Measurements from ENCODE around the gene ZNF341. TPM values are rescaled to one million over a fixed set of nuclear protein-coding genes. Genes with fewer than 3 reads are reported as not detected.
A peak's percentile ranks its signal among the peaks of the same experiment; 100 is the strongest.

Gene ZNF341
- total and polyA plus RNA-seq, 9 of the 15 experiments (the other 6 are each of a cell fraction or from before 2014, with no cell fraction given): 0.08 to 2.6 (median 1.0) TPM

GRCh38 chr20:33757458-33757857 is 25.7 kb downstream of the ZNF341 start (continued):
- TF ChIP-seq GTF3C2 (IDR thresholded peaks at IDR 0.05; ENCODE audit: borderline replicate concordance, extremely low read depth, insufficient read length): no peak
- TF ChIP-seq POLR3G (IDR thresholded peaks at IDR 0.05; ENCODE audit: extremely low read depth, insufficient read length, insufficient replicate concordance): no peak
- no peak for TF ChIP-seq CBFA2T2 (conservative IDR thresholded peaks at IDR 0.05)
- no peak for TF ChIP-seq TSC22D4 (tag; IDR thresholded peaks at IDR 0.05)
- no peak for TF ChIP-seq JUNB (CRISPR knock-in tag; conservative IDR thresholded peaks at IDR 0.05)
- TF ChIP-seq XRCC3 (IDR thresholded peaks at IDR 0.05): 0 out of 2 replicates have a peak, but pooled peaks have one; percentile 12
- TF ChIP-seq HNRNPLL (IDR thresholded peaks at IDR 0.05; ENCODE audit: low read depth, low read length, poor library complexity, severe bottlenecking): no peak
- no peak for TF ChIP-seq NR2F6 (CRISPR knock-in tag; IDR thresholded peaks at IDR 0.05)
- TF ChIP-seq SAFB2 (IDR thresholded peaks at IDR 0.05; ENCODE audit: borderline replicate concordance, low read depth, low read length, severe bottlenecking): no peak
- TF ChIP-seq L3MBTL2 (IDR thresholded peaks at IDR 0.05): no peak
- TF ChIP-seq, protein P1, sequence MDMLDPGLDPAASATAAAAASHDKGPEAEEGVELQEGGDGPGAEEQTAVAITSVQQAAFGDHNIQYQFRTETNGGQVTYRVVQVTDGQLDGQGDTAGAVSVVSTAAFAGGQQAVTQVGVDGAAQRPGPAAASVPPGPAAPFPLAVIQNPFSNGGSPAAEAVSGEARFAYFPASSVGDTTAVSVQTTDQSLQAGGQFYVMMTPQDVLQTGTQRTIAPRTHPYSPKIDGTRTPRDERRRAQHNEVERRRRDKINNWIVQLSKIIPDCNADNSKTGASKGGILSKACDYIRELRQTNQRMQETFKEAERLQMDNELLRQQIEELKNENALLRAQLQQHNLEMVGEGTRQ (CRISPR knock-in tag; IDR thresholded peaks at IDR 0.05): no peak
- no peak for TF ChIP-seq PTTG1 (tag; IDR thresholded peaks at IDR 0.05; ENCODE audit: low read depth)
- TF ChIP-seq BCOR (IDR thresholded peaks at IDR 0.05): 0 out of 2 replicates have a peak, but pooled peaks have one; percentile 43
- TF ChIP-seq PHB2 (IDR thresholded peaks at IDR 0.05; ENCODE audit: low read depth): no peak
- TF ChIP-seq ZNF408 (CRISPR knock-in tag; IDR thresholded peaks at IDR 0.05; ENCODE audit: low read depth): no peak
- peak in 1 of 2 experiments; percentile 55; a peak in 1 of 3 replicates for TF ChIP-seq CBX3 (IDR thresholded peaks at IDR 0.05; ENCODE audit: borderline replicate concordance in 1 of 2, low read length in 2 of 2)
- TF ChIP-seq RBM25 (IDR thresholded peaks at IDR 0.05; ENCODE audit: low read depth, low read length, severe bottlenecking): peak; percentile 90
- TF ChIP-seq ZC3H11A (IDR thresholded peaks at IDR 0.05; ENCODE audit: low read depth, low read length): no peak
- TF ChIP-seq HNRNPUL1 (IDR thresholded peaks at IDR 0.05; ENCODE audit: low read length): no peak
- TF ChIP-seq, protein P2, sequence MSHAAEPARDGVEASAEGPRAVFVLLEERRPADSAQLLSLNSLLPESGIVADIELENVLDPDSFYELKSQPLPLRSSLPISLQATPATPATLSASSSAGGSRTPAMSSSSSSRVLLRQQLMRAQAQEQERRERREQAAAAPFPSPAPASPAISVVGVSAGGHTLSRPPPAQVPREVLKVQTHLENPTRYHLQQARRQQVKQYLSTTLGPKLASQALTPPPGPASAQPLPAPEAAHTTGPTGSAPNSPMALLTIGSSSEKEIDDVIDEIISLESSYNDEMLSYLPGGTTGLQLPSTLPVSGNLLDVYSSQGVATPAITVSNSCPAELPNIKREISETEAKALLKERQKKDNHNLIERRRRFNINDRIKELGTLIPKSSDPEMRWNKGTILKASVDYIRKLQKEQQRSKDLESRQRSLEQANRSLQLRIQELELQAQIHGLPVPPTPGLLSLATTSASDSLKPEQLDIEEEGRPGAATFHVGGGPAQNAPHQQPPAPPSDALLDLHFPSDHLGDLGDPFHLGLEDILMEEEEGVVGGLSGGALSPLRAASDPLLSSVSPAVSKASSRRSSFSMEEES (CRISPR knock-in tag; IDR thresholded peaks at IDR 0.05): peak; percentile 32; the same call in 1 of the 2 replicates
- TF ChIP-seq ETV6 (IDR thresholded peaks at IDR 0.05; ENCODE audit: borderline replicate concordance in 1 of 2, low read depth in 2 of 2, low read length in 1 of 2): no peak
- TF ChIP-seq ETV6 (CRISPR knock-in tag; IDR thresholded peaks at IDR 0.05; ENCODE audit: borderline replicate concordance): no peak
- TF ChIP-seq BRCA1 (IDR thresholded peaks at IDR 0.05): no peak
- TF ChIP-seq BRCA1 (CRISPR knock-in tag; IDR thresholded peaks at IDR 0.05): no peak
- TF ChIP-seq FOXP1 (CRISPR knock-in tag; IDR thresholded peaks at IDR 0.05): no peak
- TF ChIP-seq ERF (CRISPR knock-in tag; IDR thresholded peaks at IDR 0.05): no peak
- TF ChIP-seq OTX1 (CRISPR knock-in tag; IDR thresholded peaks at IDR 0.05): no peak

Data from K562 (cell line).